C4-2B (cell line): ENCODE measurements around the gene MFSD2B.

Experiments used
- ZFX ChIP-seq: fragments of 450-650 bp; IDR thresholded peaks from 2 replicates; pipeline ENCODE4 v1.6.1; 2017
- TF ChIP-seq, protein P1 (sequence below): fragments of 450-650 bp; conservative IDR thresholded peaks from 2 replicates; pipeline ENCODE4 v1.5.1; 2017; ENCODE audit warnings: mild to moderate bottlenecking

GRCh38 chr2:24018241-24018640 lies 8.4 kb downstream of the MFSD2B start:
- TF ChIP-seq, protein P1, sequence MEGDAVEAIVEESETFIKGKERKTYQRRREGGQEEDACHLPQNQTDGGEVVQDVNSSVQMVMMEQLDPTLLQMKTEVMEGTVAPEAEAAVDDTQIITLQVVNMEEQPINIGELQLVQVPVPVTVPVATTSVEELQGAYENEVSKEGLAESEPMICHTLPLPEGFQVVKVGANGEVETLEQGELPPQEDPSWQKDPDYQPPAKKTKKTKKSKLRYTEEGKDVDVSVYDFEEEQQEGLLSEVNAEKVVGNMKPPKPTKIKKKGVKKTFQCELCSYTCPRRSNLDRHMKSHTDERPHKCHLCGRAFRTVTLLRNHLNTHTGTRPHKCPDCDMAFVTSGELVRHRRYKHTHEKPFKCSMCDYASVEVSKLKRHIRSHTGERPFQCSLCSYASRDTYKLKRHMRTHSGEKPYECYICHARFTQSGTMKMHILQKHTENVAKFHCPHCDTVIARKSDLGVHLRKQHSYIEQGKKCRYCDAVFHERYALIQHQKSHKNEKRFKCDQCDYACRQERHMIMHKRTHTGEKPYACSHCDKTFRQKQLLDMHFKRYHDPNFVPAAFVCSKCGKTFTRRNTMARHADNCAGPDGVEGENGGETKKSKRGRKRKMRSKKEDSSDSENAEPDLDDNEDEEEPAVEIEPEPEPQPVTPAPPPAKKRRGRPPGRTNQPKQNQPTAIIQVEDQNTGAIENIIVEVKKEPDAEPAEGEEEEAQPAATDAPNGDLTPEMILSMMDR = no peak
- no peak for TF ChIP-seq ZFX
